HepG2 (cell line): ENCODE results near the gene ADGRV1. TPM values are rescaled to one million over a fixed set of nuclear protein-coding genes. Genes with fewer than 3 reads are reported as not detected.
A peak's percentile ranks its signal among the peaks of the same experiment; 100 is the strongest.

Experiments used
- ATAC-seq: fragments of 200-7000 bp; cut with Tn5 transposase; 3 replicates; pipeline ENCODE4 v1.9.1; 2020; ENCODE audit warnings: mild to moderate bottlenecking, moderate library complexity
- BruUV-seq: library from RNA; stranded (reverse); fragments of 400-500 nt; replicated peaks from 2 replicates; lab custom pipeline; 2021; lab: Mats Ljungman, UMichigan
- CTCF ChIA-PET: fragments of 300-600 bp; formaldehyde crosslinking; extraction: SDS; loops from one replicate; lab custom pipeline; 2021; ENCODE audit warnings: low total read pairs, inconsistent platforms, low intra/inter-chr PET ratio; lab: Yijun Ruan, JAX
- POLR2A ChIA-PET: fragments of 350-600 bp; sonication (Branson Sonifier 250); formaldehyde crosslinking; loops from one replicate; lab custom pipeline; 2020; ENCODE audit warnings: antibody characterized with exemption, inconsistent platforms; lab: Yijun Ruan, JAX
- DNase-seq: peaks from one replicate; pipeline ENCODE4 v3.0.0-alpha.2; 2015; ENCODE audit warnings: low spot score
- FAIRE-seq: peaks from 3 replicates; lab custom pipeline; 2011; peaks lifted over from hg19 to GRCh38; lab: Jason Lieb, UNC
- H2AFZ ChIP-seq: one replicate; pipeline ENCODE4 v1.6.1; 2011; ENCODE audit warnings: low read length, inconsistent platforms
- H3K27ac ChIP-seq: fragments of 300-600 bp; 3 replicates; pipeline ENCODE4 v1.8.0; 2011; ENCODE audit warnings: mixed run types, mild to moderate bottlenecking, mixed read lengths, low read length, inconsistent platforms; ENCODE audit not compliant: insufficient read depth; ENCODE audit errors: extremely low read length
- H3K27me3 ChIP-seq, 2 experiments: fragments of 200-600 bp in 1 of 2; 2 replicates in 1 of 2; 3 replicates in 1 of 2; pipeline versions ENCODE4 v1.6.0 to v1.8.0; 2011; ENCODE audit warnings: low read length in 2 of 2, mild to moderate bottlenecking in 2 of 2, moderate library complexity in 2 of 2, inconsistent platforms in 1 of 2; ENCODE audit not compliant: insufficient read depth in 2 of 2, control insufficient read depth in 1 of 2
- H3K36me3 ChIP-seq, 2 experiments: fragments of 200-600 bp in 1 of 2; replicated peaks in 1 of 2; 2 replicates in 1 of 2; 3 replicates in 1 of 2; pipeline versions ENCODE4 v1.5.1 to v1.8.0; 2011; ENCODE audit warnings: low read length in 2 of 2, inconsistent platforms in 1 of 2; ENCODE audit not compliant: insufficient read depth in 2 of 2, control insufficient read depth in 1 of 2
- H3K4me1 ChIP-seq: 2 replicates; pipeline ENCODE4 v1.5.1; 2012; ENCODE audit warnings: low read length, inconsistent platforms; ENCODE audit not compliant: insufficient read depth
- H3K4me2 ChIP-seq: 2 replicates; pipeline ENCODE4 v1.6.0; 2011; ENCODE audit warnings: low read depth, low read length, inconsistent platforms
- H3K4me3 ChIP-seq, 3 experiments: fragments of 200-600 bp in 1 of 3; sonication (generic), shearing (Covaris generic) in 1 of 3; replicated peaks in 1 of 3; 2 replicates each; pipeline ENCODE4 v1.5.1; 2011 to 2016; ENCODE audit warnings: low read length in 3 of 3, inconsistent platforms in 2 of 3, low read depth in 2 of 3, mild to moderate bottlenecking in 2 of 3, control low read depth in 1 of 3, mixed read lengths in 1 of 3; ENCODE audit not compliant: insufficient read depth in 1 of 3
- H3K79me2 ChIP-seq: one replicate; pipeline ENCODE4 v1.6.1; 2011; ENCODE audit warnings: low read length, inconsistent platforms; ENCODE audit not compliant: insufficient read depth
- H3K9ac ChIP-seq: 2 replicates; pipeline ENCODE4 v1.6.0; 2011; ENCODE audit warnings: mild to moderate bottlenecking, low read depth, low read length, inconsistent platforms; ENCODE audit not compliant: insufficient read depth
- H3K9me3 ChIP-seq: 2 replicates; pipeline ENCODE4 v1.5.1; 2012; ENCODE audit warnings: mild to moderate bottlenecking, low read length
- H4K20me1 ChIP-seq: 2 replicates; pipeline ENCODE4 v1.6.0; 2011; ENCODE audit warnings: inconsistent platforms, mild to moderate bottlenecking, low read length, moderate library complexity; ENCODE audit not compliant: insufficient read depth
- MAZ ChIP-seq, 2 experiments: sonication (generic) in 1 of 2; formaldehyde crosslinking in 1 of 2; IDR thresholded peaks; 2 replicates each; pipeline versions ENCODE4 v1.5.0 to v1.6.1; 2012 to 2020; ENCODE audit warnings: low read depth in 2 of 2, mild to moderate bottlenecking in 2 of 2, borderline replicate concordance in 1 of 2, improper control_type of control experiment in 1 of 2, low read length in 1 of 2, missing genetic modification reagents in 1 of 2, moderate library complexity in 1 of 2
- PITX1 ChIP-seq: sonication (generic); formaldehyde crosslinking; IDR thresholded peaks from 2 replicates; pipeline ENCODE4 v1.5.1; 2020; ENCODE audit warnings: mild to moderate bottlenecking, missing genetic modification reagents
- RBM22 ChIP-seq: fragments of 200-400 bp; formaldehyde crosslinking; optimal IDR thresholded peaks from 2 replicates; pipeline ENCODE3; 2017; ENCODE audit warnings: mild to moderate bottlenecking, low read length, moderate library complexity
- SIX1 ChIP-seq: sonication (generic); formaldehyde crosslinking; IDR thresholded peaks from 2 replicates; pipeline ENCODE4 v1.4.0; 2020; ENCODE audit warnings: missing genetic modification reagents, borderline replicate concordance
- whole genome bisulfite sequencing: methylation state at CpG from one replicate; pipeline ENCODE4 v1.1.6; 2017; ENCODE audit warnings: low lambda C conversion rate; 5-methylcytosine and 5-hydroxymethylcytosine counted together
- in situ Hi-C: cut with HindIII; loops from 2 replicates; pipeline ENCODE4 v1.10.0; 2017; ENCODE audit warnings: low pct_unique_long_range_greater_than_20kb; ENCODE audit not compliant: extremely low pct_ligation_motif_present
- intact Hi-C: fragments of 100-400 bp; cut with micrococcal nuclease; formaldehyde crosslinking; loops from one replicate; pipeline ENCODE4 v1.10.0; 2022; ENCODE audit not compliant: unreplicated experiment
- polyA plus RNA-seq, 8 experiments: library from polyadenylated mRNA; depleted of rRNA in 3 of 8; stranded (reverse) in 7 of 8; unstranded in 1 of 8; fragments of >200 nt; fragmentation: Illumina TruSeq in 4 of 8; extraction: Trizol in 4 of 8; gene quantifications; 2 replicates each; pipeline versions ENCODE4 v1.2.1 to v1.2.3, GENCODE V29; 2011 to 2016; ENCODE audit warnings: low read depth in 4 of 8, missing spikeins in 1 of 8, mixed read lengths in 1 of 8; ENCODE audit not compliant: insufficient read depth in 1 of 8
- total RNA-seq, 5 experiments: library from RNA; depleted of rRNA; stranded (reverse); fragments of >200 nt; fragmentation: Illumina TruSeq; extraction: Trizol; gene quantifications; 2 replicates each; pipeline ENCODE4 v1.2.3, GENCODE V29; 2016; ENCODE audit warnings: low read depth in 1 of 5
- TF ChIP-seq, protein P1 (sequence below): sonication (generic); formaldehyde crosslinking; IDR thresholded peaks from 2 replicates; pipeline ENCODE4 v1.4.0; 2020; ENCODE audit warnings: missing genetic modification reagents
- TF ChIP-seq, protein P2 (sequence below): sonication (generic); formaldehyde crosslinking; IDR thresholded peaks from 2 replicates; pipeline ENCODE4 v1.5.1; 2020; ENCODE audit warnings: missing genetic modification reagents, mild to moderate bottlenecking, borderline replicate concordance

ADGRV1 gene
- total and polyA plus RNA-seq, 2 of the 13 experiments (the other 11 are each of a cell fraction or from before 2014, with no cell fraction given) = 1.7 to 3.9 TPM

DNA sequence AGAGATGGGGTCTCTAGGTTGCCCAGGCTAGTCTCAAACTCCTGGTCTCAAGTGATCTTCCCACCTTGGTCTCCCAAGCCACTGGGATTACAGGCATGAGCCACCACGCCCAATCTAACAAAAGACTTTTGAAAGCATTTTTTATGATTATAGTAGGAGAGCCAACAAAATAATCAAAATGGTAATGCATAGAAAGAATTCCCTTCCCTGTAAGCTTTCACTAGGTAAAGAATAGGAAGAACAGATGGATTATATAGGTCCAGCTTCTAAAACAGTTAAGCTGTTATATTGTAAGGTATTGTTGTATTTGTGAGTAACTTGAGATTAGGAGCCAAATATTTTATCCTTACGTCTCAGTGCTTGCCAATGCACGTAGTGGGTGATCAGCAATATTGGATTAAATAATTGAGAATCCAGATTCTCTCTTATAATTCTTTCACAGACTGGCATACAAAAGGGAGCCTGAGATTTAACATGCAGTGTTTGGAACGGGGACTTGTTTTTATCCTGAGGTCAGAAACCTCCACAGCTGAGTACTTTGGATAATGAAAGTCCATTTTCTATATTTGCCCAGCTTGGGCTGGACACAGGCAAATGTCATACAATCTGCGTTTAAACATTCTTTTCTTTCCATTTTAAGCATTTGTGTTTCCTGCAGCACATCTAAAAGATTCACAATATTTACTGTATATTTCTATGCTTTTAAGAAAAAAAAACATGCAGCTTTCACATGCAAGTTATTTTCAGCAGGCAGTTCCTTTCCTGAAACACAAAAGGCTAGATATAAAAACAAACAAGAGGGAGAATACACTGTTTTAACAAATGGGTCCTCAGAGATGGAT lies 586.1 kb downstream of the ADGRV1 start:
- ChIA-PET POLR2A (no interaction called here), CTCF (no interaction called here)
- no TSS peak for BruUV-seq
- FAIRE-seq (no peak), DNase-seq (no peak), ATAC-seq (peak; percentile 42; the same call in 1 of the 3 replicates)
- intact Hi-C loops = no loop called here
- no peaks in the 10 kb centered on the region for H3K4me1 ChIP-seq
- no peak overlapping the region for H3K4me2 ChIP-seq
- H3K27me3 ChIP-seq = peaks cover 0 to 4% of the 10 kb centered on the region in 2 experiments; a peak in 2 of 5 replicates
- no peak overlapping the region for H2AFZ ChIP-seq
- TF ChIP-seq MAZ (IDR thresholded peaks at IDR 0.05; ENCODE audit: borderline replicate concordance, low read depth, low read length) (no peak), MAZ (CRISPR knock-in tag; IDR thresholded peaks at IDR 0.05; ENCODE audit: low read depth) (no peak), SIX1 (CRISPR knock-in tag) (no peak), RBM22 (no peak), PITX1 (CRISPR knock-in tag) (no peak)
- TF ChIP-seq, protein P1, sequence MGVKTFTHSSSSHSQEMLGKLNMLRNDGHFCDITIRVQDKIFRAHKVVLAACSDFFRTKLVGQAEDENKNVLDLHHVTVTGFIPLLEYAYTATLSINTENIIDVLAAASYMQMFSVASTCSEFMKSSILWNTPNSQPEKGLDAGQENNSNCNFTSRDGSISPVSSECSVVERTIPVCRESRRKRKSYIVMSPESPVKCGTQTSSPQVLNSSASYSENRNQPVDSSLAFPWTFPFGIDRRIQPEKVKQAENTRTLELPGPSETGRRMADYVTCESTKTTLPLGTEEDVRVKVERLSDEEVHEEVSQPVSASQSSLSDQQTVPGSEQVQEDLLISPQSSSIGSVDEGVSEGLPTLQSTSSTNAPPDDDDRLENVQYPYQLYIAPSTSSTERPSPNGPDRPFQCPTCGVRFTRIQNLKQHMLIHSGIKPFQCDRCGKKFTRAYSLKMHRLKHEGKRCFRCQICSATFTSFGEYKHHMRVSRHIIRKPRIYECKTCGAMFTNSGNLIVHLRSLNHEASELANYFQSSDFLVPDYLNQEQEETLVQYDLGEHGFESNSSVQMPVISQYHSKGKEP (CRISPR knock-in tag) = no peak
- TF ChIP-seq, protein P2, sequence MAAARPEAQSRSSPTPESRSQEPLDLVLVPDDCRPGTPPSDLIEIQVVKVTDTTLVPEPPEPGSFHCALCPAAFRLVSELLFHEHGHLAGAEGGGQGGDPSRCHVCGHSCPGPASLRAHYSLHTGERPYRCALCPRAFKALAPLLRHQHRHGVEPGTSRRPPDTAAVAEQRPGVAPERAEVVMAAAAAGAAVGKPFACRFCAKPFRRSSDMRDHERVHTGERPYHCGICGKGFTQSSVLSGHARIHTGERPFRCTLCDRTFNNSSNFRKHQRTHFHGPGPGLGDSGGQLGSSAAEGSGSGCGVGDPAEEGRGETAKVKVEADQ (CRISPR knock-in tag) = no peak
- peaks cover 11% of the 10 kb centered on the region for H3K9me3 ChIP-seq
- in situ Hi-C loops = no loop called here
- H3K79me2 ChIP-seq = no peaks in the 10 kb centered on the region
- no peaks in the 10 kb centered on the region for H4K20me1 ChIP-seq
- H3K4me3 ChIP-seq = no peak overlapping the region
- H3K9ac ChIP-seq = no peak overlapping the region
- WGBS = 28% methylated on average over 5 of the region's 5 CpGs
- H3K36me3 ChIP-seq = no peaks in the 10 kb centered on the region
- H3K27ac ChIP-seq = no peak overlapping the region
